22Rv1 (cell line): ENCODE data around the gene IGSF8.
A peak's percentile ranks its signal among the peaks of the same experiment; 100 is the strongest.

Source experiments
- H3K27ac ChIP-seq: fragments of 450-650 bp; 2 replicates; pipeline ENCODE4 v1.5.1; 2017
- CTCF ChIP-seq: fragments of 450-650 bp; IDR thresholded peaks from 2 replicates; pipeline ENCODE4 v1.5.1; 2017; ENCODE audit warnings: mild to moderate bottlenecking
- ZFX ChIP-seq: fragments of 450-650 bp; IDR thresholded peaks from 2 replicates; pipeline ENCODE4 v1.6.1; 2017; ENCODE audit warnings: antibody characterized with exemption, borderline replicate concordance

Gene IGSF8

GRCh38 chr1:160064164-160064563 lies 34.3 kb downstream of the IGSF8 start:
- H3K27ac ChIP-seq: no peak overlapping the region
- no peak for TF ChIP-seq CTCF

- no peak for TF ChIP-seq CTCF
- no peak for TF ChIP-seq ZFX
- no peak overlapping the region for H3K27ac ChIP-seq
These were observed 35.2 kb downstream of the IGSF8 start for GRCh38 chr1:160063176-160063575.

- no peak for TF ChIP-seq ZFX
- no peak for TF ChIP-seq CTCF
- no peak overlapping the region for H3K27ac ChIP-seq
These were observed 36.2 kb downstream of the IGSF8 start for GRCh38 chr1:160062230-160062532.

- TF ChIP-seq CTCF (0 out of 2 replicates have a peak, but pooled peaks have one; percentile 5), ZFX (no peak)
- no peak overlapping the region for H3K27ac ChIP-seq
These were observed 36.8 kb downstream of the IGSF8 start for GRCh38 chr1:160061369-160062229.

DNA sequence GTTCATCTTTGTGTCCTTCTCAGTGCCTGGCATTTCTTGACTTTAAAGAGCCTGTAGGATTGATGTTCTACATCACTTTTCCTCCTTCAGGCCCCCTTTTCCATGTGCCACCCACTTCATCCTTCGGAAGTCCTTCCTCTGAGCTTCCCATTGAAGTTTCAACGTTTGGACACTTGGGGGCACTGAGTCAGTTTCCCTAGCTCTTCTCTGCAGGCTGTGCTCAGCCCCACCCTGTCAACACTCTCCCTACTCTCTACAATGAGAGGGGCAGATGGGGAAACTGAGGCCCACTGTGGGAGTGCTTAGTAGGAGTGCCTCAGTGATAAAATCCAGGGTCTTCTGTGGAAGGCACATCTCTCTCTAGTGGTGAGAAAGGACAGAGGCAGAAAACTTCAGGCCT lies 40.3 kb downstream of the IGSF8 start:
- H3K27ac ChIP-seq: no peak overlapping the region
- TF ChIP-seq ZFX: no peak
- TF ChIP-seq CTCF: peak; percentile 55

DNA sequence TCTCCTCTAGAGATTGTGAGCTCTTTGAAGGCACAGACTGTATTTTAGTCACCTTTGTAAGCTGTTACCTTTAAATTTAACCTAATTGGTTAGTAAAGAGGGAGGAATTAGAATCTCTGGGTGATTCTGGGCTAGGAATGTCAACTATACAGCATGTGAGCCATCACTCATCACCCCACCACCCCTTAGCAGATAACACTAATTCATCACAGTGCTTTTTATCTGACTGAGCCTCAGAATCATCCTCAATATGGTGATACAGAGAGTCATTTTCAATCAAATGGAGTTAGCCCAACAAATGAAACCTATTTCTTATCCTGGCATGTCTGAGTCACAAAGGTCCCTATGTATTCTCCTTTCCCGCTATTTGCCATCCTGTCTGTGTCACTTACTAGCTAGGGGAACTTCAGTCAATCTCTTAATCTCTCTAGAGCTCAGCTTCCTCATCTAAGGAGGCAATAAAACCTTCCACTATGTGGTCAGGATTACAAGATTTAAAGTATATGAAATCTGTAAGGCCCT lies 41.7 kb downstream of the IGSF8 start:
- H3K27ac ChIP-seq: no peak overlapping the region
- TF ChIP-seq ZFX (no peak), CTCF (no peak)

DNA sequence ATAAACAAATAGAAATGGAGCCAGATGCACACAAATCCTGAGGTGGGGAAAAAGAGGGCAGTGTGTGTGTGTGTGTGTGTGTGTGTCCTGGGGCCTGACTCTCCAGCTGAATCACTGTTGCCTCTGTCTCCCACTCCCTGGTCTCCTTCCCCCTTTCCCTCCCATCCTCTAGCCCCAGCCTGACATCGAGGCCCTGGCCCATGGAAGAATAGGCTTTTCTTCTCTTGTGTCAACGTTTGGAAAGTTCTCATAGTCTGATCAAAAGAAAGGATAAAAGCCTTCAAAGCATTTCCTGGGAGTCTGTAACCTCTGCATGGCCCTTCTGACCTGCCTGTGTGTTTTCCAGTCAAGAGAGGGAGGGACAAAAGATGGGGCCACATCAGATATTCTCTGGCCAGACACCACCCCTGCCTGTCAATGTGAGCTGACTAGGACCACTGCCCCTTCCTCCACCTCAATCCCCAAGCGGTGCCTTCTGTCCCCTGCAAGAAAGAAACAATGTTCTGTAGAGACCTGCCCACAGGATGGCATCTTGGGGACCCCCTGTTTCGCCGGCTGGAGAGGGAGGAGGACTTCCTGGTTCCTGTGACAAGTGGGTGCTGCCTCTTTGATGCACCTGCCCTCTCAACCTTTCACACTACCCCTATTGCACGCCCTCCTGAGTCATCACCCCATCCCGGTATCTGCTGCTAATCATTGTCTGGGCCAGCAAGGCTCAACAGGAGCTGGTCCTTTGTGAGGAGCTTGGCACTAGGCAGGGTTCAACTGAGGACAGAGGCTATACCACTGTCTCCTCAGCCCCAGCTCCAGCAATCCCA lies 44.7 kb downstream of the IGSF8 start:
- TF ChIP-seq CTCF (no peak), ZFX (no peak)

More for the DNA sequence above, 44.7 kb downstream of the IGSF8 start:
- no peak overlapping the region for H3K27ac ChIP-seq
